OCI-LY3 (cell line): ENCODE measurements around the gene RHOH.
"Not testable (repeated sequence)": the region's sequence is repeated elsewhere in the genome, so short reads cannot be mapped to it uniquely, and the experiment has no call there.

Source experiments
- H2AFZ ChIP-seq: fragments of 200-600, 300-600 bp; shearing (Covaris generic); 2 replicates; pipeline ENCODE4 v1.6.0; 2014; ENCODE audit warnings: antibody characterized with exemption, low read depth, low read length
- H3K27ac ChIP-seq: fragments of 200-600, 300-600 bp; sonication (generic); 2 replicates; pipeline ENCODE4 v1.5.1; 2014; ENCODE audit warnings: mild to moderate bottlenecking, low read length, moderate library complexity, mixed read lengths
- H3K27me3 ChIP-seq: fragments of 200-600, 300-600 bp; sonication (generic); 2 replicates; pipeline ENCODE4 v1.6.1; 2014; ENCODE audit warnings: low read depth, low read length, mixed read lengths
- H3K36me3 ChIP-seq: fragments of 200-600, 300-600 bp; sonication (generic); replicated peaks from 2 replicates; pipeline ENCODE3; 2014; ENCODE audit warnings: low read depth, low read length, mixed read lengths
- H3K4me1 ChIP-seq: fragments of 300-600, 200-600 bp; sonication (generic); 2 replicates; pipeline ENCODE4 v1.6.1; 2014; ENCODE audit warnings: low read length, mixed read lengths
- H3K4me2 ChIP-seq: fragments of 200-600, 300-600 bp; sonication (generic); 2 replicates; pipeline ENCODE4 v1.6.1; 2014; ENCODE audit warnings: low read length, mixed read lengths
- H3K4me3 ChIP-seq: fragments of 300-600, 200-600 bp; sonication (generic); 2 replicates; pipeline ENCODE4 v1.5.1; 2014; ENCODE audit warnings: antibody characterized with exemption, mild to moderate bottlenecking, low read length, moderate library complexity
- H3K79me2 ChIP-seq: fragments of 300-600, 200-600 bp; shearing (Covaris generic); 2 replicates; pipeline ENCODE4 v1.6.1; 2014; ENCODE audit warnings: mild to moderate bottlenecking, low read length, mixed read lengths
- H3K9ac ChIP-seq: fragments of 300-600, 200-600 bp; shearing (Covaris generic); 2 replicates; pipeline ENCODE4 v1.6.0; 2014; ENCODE audit warnings: mild to moderate bottlenecking, low read length, moderate library complexity
- H3K9me3 ChIP-seq: fragments of 200-600, 300-600 bp; shearing (Covaris generic); 2 replicates; pipeline ENCODE4 v1.6.1; 2014; ENCODE audit warnings: low read length, mixed read lengths; ENCODE audit not compliant: insufficient read depth
- H4K20me1 ChIP-seq: fragments of 200-600, 300-600 bp; sonication (generic); 2 replicates; pipeline ENCODE4 v1.6.1; 2016; ENCODE audit warnings: low read length, mixed read lengths; ENCODE audit not compliant: insufficient read depth
- EZH2phosphoT487 ChIP-seq: fragments of 200-600 bp; shearing (Covaris generic); IDR thresholded peaks from 2 replicates; pipeline ENCODE4 v1.6.1; 2018; ENCODE audit warnings: antibody characterized with exemption, mixed run types, low read depth
- TF ChIP-seq, protein P1 (sequence below): fragments of 200-600, 300-600 bp; sonication (generic); IDR thresholded peaks from 2 replicates; pipeline ENCODE4 v1.5.1; 2014; ENCODE audit warnings: antibody characterized with exemption, low read length, low read depth

Gene RHOH

DNA sequence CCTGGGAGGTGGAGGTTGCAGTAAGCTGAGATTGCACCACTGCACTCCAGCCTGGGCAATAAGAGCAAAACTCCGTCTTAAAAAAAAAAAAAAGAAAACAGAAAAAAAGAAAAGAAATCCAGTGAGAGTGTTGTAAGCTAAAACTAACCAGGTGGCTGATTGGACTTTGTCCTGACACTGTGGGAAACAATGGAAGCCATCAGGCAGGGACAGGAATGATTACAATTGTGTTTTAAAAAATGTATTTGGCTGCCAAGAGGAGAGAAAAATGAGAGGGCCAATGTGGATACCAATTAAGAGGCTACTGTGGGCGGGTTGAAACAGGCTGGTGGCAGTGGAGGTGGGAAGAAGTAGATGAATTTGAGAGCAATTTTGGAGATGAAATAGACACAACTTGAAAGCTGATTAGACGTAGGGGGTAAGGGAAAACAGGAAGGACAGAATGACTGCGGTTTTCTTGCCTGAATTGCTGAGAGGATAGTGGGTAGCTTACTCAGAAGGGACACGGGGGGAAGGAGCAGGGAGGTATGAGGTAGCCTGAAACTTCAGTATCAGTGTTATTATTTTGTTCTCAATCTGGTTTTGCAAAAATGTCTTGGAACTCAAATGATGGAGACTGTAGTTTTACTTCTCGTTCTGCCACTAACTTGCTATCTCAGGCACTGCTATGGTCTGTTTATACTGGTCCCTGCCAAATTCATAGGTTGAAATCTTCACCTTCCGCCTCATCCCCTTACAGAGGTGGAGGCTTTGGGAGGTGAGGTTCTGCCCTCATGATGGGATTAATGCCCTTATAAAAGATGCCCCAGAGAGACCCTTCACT, 92.7 kb downstream of the RHOH start:
- H2AFZ ChIP-seq: peak overlapping the region; percentile 61; the same call in 1 of the 2 replicates
- H3K27me3 ChIP-seq: no peaks in the 10 kb centered on the region
- no peaks in the 10 kb centered on the region for H4K20me1 ChIP-seq
- peaks cover 24% of the 10 kb centered on the region for H3K4me1 ChIP-seq
- H3K36me3 ChIP-seq: no peaks in the 10 kb centered on the region
- no peaks in the 10 kb centered on the region for H3K9me3 ChIP-seq
- H3K79me2 ChIP-seq: no peaks in the 10 kb centered on the region
- TF ChIP-seq, protein P1, sequence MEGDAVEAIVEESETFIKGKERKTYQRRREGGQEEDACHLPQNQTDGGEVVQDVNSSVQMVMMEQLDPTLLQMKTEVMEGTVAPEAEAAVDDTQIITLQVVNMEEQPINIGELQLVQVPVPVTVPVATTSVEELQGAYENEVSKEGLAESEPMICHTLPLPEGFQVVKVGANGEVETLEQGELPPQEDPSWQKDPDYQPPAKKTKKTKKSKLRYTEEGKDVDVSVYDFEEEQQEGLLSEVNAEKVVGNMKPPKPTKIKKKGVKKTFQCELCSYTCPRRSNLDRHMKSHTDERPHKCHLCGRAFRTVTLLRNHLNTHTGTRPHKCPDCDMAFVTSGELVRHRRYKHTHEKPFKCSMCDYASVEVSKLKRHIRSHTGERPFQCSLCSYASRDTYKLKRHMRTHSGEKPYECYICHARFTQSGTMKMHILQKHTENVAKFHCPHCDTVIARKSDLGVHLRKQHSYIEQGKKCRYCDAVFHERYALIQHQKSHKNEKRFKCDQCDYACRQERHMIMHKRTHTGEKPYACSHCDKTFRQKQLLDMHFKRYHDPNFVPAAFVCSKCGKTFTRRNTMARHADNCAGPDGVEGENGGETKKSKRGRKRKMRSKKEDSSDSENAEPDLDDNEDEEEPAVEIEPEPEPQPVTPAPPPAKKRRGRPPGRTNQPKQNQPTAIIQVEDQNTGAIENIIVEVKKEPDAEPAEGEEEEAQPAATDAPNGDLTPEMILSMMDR: no peak
- TF ChIP-seq EZH2phosphoT487: no peak
- H3K9ac ChIP-seq: no peak overlapping the region; the same call in 1 of the 2 replicates
- peak overlapping the region; percentile 40 for H3K4me3 ChIP-seq
- H3K4me2 ChIP-seq: peak overlapping the region; percentile 75
- peak overlapping the region; percentile 8; the same call in 1 of the 2 replicates for H3K27ac ChIP-seq

DNA sequence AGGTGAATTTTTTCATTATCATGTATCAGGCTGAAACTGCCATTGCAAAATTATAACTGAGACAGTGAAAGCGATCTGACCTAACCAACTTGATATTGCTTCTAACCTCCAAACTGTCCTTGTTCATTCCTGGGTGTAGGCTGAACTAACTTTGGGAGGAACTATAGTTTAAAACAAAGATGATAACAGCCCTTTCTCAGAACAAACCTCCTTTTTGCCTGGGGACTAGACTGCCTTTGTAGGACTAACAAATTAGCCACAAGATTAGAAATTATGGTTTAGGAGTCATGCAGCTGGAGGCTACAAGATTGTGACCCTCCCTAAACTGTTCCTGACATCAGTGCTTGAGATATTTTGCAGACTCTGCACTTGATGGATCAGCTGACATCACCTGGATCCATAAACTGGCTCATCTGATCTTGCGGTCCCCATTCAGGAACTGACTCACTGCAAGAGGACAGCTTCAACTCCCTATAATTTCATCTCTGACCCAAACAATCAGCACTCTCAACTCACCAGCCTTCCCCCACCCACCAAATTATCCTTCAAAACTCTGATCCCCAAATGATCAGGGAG, 93.9 kb downstream of the RHOH start:
- not testable (repeated sequence) for H3K9me3 ChIP-seq, H3K27ac ChIP-seq, H4K20me1 ChIP-seq, H3K36me3 ChIP-seq, H3K9ac ChIP-seq, H3K27me3 ChIP-seq, H2AFZ ChIP-seq, H3K79me2 ChIP-seq, H3K4me3 ChIP-seq
- H3K4me1 ChIP-seq: peaks cover 24% of the 10 kb centered on the region
- peak overlapping the region; percentile 75; the same call in 1 of the 2 replicates for H3K4me2 ChIP-seq

- H3K27ac ChIP-seq: no peak overlapping the region
- no peak overlapping the region; the same call in 1 of the 2 replicates for H2AFZ ChIP-seq
Measured at GRCh38 chr4:40292313-40292759, 95.5 kb downstream of the RHOH start.

GRCh38 chr4:40294339-40294738, 97.5 kb downstream of the RHOH start:
- peaks cover 7% of the 10 kb centered on the region for H3K9me3 ChIP-seq

More at GRCh38 chr4:40292313-40292759, 95.5 kb downstream of the RHOH start:
- Histone ChIP-seq H3K4me2 (no peak overlapping the region), H3K4me1 (peaks cover 28% of the 10 kb centered on the region), H3K9me3 (peaks cover 7% of the 10 kb centered on the region), H3K36me3 (no peaks in the 10 kb centered on the region), H4K20me1 (no peaks in the 10 kb centered on the region), H3K4me3 (no peak overlapping the region), H3K27me3 (no peaks in the 10 kb centered on the region), H3K9ac (no peak overlapping the region), H3K79me2 (no peaks in the 10 kb centered on the region)
- TF ChIP-seq EZH2phosphoT487: no peak
- TF ChIP-seq, protein P1: no peak

DNA sequence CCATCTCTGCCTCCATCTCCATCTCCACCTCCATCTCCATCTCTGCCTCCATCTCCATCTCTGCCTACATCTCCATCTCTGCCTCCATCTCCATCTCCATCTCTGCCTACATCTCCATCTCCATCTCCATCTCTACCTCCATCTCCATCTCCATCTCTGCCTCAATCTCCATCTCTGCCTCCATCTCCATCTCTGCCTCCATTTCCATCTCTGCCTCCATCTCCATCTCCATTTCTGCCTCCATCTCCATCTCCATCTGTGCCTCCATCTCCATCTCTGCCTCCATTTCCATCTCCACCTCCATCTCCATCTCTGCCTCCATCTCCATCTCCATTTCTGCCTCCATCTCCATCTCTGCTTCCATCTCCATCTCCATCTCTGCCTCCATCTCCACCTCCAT, 98.2 kb downstream of the RHOH start:
- not testable (repeated sequence) for H3K36me3 ChIP-seq, H3K4me3 ChIP-seq, H4K20me1 ChIP-seq, H3K9ac ChIP-seq, H3K27me3 ChIP-seq, H3K27ac ChIP-seq, H2AFZ ChIP-seq, H3K4me2 ChIP-seq, H3K79me2 ChIP-seq, H3K9me3 ChIP-seq
- H3K4me1 ChIP-seq: peaks cover 29% of the 10 kb centered on the region

More at GRCh38 chr4:40294339-40294738, 97.5 kb downstream of the RHOH start:
- no peaks in the 10 kb centered on the region for H3K27me3 ChIP-seq
- H3K27ac ChIP-seq: no peak overlapping the region
- no peak for TF ChIP-seq EZH2phosphoT487
- TF ChIP-seq, protein P1: no peak
- H3K4me3 ChIP-seq: no peak overlapping the region
- H4K20me1 ChIP-seq: no peaks in the 10 kb centered on the region
- no peaks in the 10 kb centered on the region for H3K36me3 ChIP-seq
- no peaks in the 10 kb centered on the region for H3K79me2 ChIP-seq
- peaks cover 31% of the 10 kb centered on the region for H3K4me1 ChIP-seq
- H3K9ac ChIP-seq: no peak overlapping the region
- no peak overlapping the region for H2AFZ ChIP-seq
- no peak overlapping the region for H3K4me2 ChIP-seq
